Bronchial epithelial cell (primary cell): ENCODE data around the gene SEPTIN3. TPM values are rescaled to one million over a fixed set of nuclear protein-coding genes. Genes with fewer than 3 reads are reported as not detected.
A peak's percentile ranks its signal among the peaks of the same experiment; 100 is the strongest.

ENCODE experiments used
- DNase-seq: peaks from one replicate; pipeline ENCODE4 v3.0.0-alpha.2; 2010; ENCODE audit warnings: low read depth
- FAIRE-seq: peaks from 2 replicates; lab custom pipeline; 2011; peaks lifted over from hg19 to GRCh38; lab: Jason Lieb, UNC
- H3K27me3 ChIP-seq: 2 replicates; pipeline ENCODE4 v1.5.1; 2011; ENCODE audit warnings: low read length; ENCODE audit not compliant: control insufficient read depth, insufficient read depth
- H3K36me3 ChIP-seq: 2 replicates; pipeline ENCODE4 v1.5.1; 2011; ENCODE audit warnings: low read length; ENCODE audit not compliant: control insufficient read depth, insufficient read depth
- H3K4me3 ChIP-seq: 2 replicates; pipeline ENCODE4 v1.5.1; 2011; ENCODE audit warnings: mild to moderate bottlenecking, low read depth, low read length, control low read depth
- CTCF ChIP-seq: IDR thresholded peaks from 2 replicates; pipeline ENCODE4 v1.5.1; 2011; ENCODE audit warnings: mild to moderate bottlenecking, moderate library complexity, low read length, control low read depth, inconsistent platforms; ENCODE audit not compliant: insufficient read depth, severe bottlenecking
- total RNA-seq: library from RNA; depleted of rRNA; stranded (reverse); fragments of >200 nt; gene quantifications from 2 replicates; pipeline ENCODE4 v1.2.1, GENCODE V29; 2014

Gene SEPTIN3
- total RNA-seq, 1 donor from 2014 or later = under 0.01 TPM

GRCh38 chr22:41966607-41967240, 2.5 kb upstream of the SEPTIN3 start:
- TF ChIP-seq CTCF = peak; percentile 46
- no peak overlapping the region for H3K4me3 ChIP-seq
- DNase-seq = peak; percentile 82
- H3K36me3 ChIP-seq = no peaks in the 10 kb centered on the region
- peak; percentile 36 for FAIRE-seq
- peaks cover 2% of the 10 kb centered on the region for H3K27me3 ChIP-seq

- FAIRE-seq = peak; percentile 18
These were observed 642 bp upstream of the SEPTIN3 start for GRCh38 chr22:41968601-41969000.

GRCh38 chr22:41970601-41971000, 1.4 kb downstream of the SEPTIN3 start:
- no peak for TF ChIP-seq CTCF
- DNase-seq = no peak
- no peak overlapping the region for H3K4me3 ChIP-seq
- no peaks in the 10 kb centered on the region for H3K36me3 ChIP-seq
- no peak for FAIRE-seq
- H3K27me3 ChIP-seq = peaks cover 8% of the 10 kb centered on the region

More at GRCh38 chr22:41968601-41969000, 642 bp upstream of the SEPTIN3 start:
- no peaks in the 10 kb centered on the region for H3K27me3 ChIP-seq
- peak; percentile 29 for DNase-seq
- H3K36me3 ChIP-seq = no peaks in the 10 kb centered on the region
- no peak for TF ChIP-seq CTCF
- no peak overlapping the region for H3K4me3 ChIP-seq

- Histone ChIP-seq H3K4me3 (no peak overlapping the region), H3K27me3 (peaks cover 12% of the 10 kb centered on the region), H3K36me3 (no peaks in the 10 kb centered on the region)
- no peak for TF ChIP-seq CTCF
- DNase-seq = no peak
- no peak for FAIRE-seq
These were observed 2.2 kb downstream of the SEPTIN3 start for GRCh38 chr22:41971431-41971830.

- FAIRE-seq (no peak), DNase-seq (peak; percentile 21)
- H3K27me3 ChIP-seq = peaks cover 25% of the 10 kb centered on the region
- H3K4me3 ChIP-seq = no peak overlapping the region
- no peaks in the 10 kb centered on the region for H3K36me3 ChIP-seq
- no peak for TF ChIP-seq CTCF
These were observed 5.5 kb downstream of the SEPTIN3 start for GRCh38 chr22:41974691-41975290.
